ENCODE data around the gene ACOXL.

DNA sequence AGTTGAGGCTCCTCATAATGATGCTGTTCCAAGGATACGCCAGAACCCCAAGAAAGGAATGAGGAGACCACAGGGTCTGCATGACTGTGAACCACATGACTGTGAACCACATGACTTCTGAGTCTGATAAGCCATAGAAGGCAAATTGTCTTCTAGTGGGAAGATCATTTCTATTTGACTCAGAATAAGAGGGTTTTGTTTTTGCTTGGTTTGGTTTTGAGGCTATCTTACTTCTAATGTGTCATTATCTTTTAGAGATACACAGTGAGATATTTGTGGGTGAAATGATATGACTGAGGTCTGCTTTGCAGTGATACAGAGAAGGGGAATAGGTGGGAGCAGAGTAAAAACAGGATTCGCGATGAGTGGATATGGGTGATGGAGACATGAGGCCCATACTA is 359.4 kb downstream of the ACOXL start:
- TF ChIP-seq, protein P1, sequence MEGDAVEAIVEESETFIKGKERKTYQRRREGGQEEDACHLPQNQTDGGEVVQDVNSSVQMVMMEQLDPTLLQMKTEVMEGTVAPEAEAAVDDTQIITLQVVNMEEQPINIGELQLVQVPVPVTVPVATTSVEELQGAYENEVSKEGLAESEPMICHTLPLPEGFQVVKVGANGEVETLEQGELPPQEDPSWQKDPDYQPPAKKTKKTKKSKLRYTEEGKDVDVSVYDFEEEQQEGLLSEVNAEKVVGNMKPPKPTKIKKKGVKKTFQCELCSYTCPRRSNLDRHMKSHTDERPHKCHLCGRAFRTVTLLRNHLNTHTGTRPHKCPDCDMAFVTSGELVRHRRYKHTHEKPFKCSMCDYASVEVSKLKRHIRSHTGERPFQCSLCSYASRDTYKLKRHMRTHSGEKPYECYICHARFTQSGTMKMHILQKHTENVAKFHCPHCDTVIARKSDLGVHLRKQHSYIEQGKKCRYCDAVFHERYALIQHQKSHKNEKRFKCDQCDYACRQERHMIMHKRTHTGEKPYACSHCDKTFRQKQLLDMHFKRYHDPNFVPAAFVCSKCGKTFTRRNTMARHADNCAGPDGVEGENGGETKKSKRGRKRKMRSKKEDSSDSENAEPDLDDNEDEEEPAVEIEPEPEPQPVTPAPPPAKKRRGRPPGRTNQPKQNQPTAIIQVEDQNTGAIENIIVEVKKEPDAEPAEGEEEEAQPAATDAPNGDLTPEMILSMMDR (IDR thresholded peaks at IDR 0.05): no peak
- TF ChIP-seq POLR2A (IDR thresholded peaks at IDR 0.05): no peak

All from esophagus squamous epithelium (tissue), 4 donors.